Thyroid gland (tissue), 4 donors: ENCODE data around the gene PRKAG1.

Experiments
- CTCF ChIP-seq, 6 experiments: fragments of 200-600 bp in 3 of 6; fragments of 450-650 bp in 3 of 6; sonication (generic) in 3 of 6; IDR thresholded peaks; one replicate each; pipeline ENCODE4 v1.5.1; 2016 to 2019; ENCODE audit warnings: antibody characterized with exemption in 6 of 6, mild to moderate bottlenecking in 2 of 6, inconsistent platforms in 1 of 6, moderate library complexity in 1 of 6
- POLR2A ChIP-seq, 2 donors: fragments of 450-650 bp; IDR thresholded peaks; one replicate each; pipeline ENCODE4 v1.6.1; 2017; ENCODE audit warnings: antibody characterized with exemption in 2 of 2, mild to moderate bottlenecking in 2 of 2, moderate library complexity in 1 of 2

- TF ChIP-seq POLR2A (IDR thresholded peaks at IDR 0.05) (no peak), CTCF (IDR thresholded peaks at IDR 0.05) (no peak)
Observed at GRCh38 chr12:49041036-49041880, 22.7 kb upstream of the PRKAG1 start.
